ENCODE measurements around the gene PTPDC1.

DNA sequence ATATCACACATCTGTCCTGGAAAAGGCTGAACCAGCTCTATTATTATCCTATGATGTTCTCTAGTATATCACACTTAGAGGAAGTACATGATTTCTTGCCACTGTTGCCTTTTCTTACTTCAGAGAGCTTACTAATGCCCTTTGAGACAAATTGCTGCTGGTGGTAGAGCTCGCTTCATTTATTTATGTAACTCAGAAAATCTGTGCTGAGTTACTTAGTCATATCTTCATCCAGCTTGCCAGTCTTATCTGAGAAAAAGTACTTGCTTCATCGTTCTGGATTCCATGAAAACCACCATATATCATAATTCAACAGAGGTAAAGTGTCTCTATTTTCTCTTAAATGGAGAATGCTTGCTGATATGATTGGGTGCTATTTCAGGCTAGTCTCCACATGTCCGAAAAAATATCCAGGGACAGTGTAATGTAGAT lies 26.6 kb downstream of the PTPDC1 start:
- TF ChIP-seq, protein P1, sequence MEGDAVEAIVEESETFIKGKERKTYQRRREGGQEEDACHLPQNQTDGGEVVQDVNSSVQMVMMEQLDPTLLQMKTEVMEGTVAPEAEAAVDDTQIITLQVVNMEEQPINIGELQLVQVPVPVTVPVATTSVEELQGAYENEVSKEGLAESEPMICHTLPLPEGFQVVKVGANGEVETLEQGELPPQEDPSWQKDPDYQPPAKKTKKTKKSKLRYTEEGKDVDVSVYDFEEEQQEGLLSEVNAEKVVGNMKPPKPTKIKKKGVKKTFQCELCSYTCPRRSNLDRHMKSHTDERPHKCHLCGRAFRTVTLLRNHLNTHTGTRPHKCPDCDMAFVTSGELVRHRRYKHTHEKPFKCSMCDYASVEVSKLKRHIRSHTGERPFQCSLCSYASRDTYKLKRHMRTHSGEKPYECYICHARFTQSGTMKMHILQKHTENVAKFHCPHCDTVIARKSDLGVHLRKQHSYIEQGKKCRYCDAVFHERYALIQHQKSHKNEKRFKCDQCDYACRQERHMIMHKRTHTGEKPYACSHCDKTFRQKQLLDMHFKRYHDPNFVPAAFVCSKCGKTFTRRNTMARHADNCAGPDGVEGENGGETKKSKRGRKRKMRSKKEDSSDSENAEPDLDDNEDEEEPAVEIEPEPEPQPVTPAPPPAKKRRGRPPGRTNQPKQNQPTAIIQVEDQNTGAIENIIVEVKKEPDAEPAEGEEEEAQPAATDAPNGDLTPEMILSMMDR (IDR thresholded peaks at IDR 0.05) = no peak
- no peak for TF ChIP-seq POLR2AphosphoS5 (IDR thresholded peaks at IDR 0.05)
- no peak for TF ChIP-seq EP300 (IDR thresholded peaks at IDR 0.05)
